HepG2 (cell line): ENCODE data around the gene PHACTR1. TPM values are rescaled to one million over a fixed set of nuclear protein-coding genes. Genes with fewer than 3 reads are reported as not detected.

Experiments used
- ATAC-seq: fragments of 200-7000 bp; cut with Tn5 transposase; 3 replicates; pipeline ENCODE4 v1.9.1; 2020; ENCODE audit warnings: mild to moderate bottlenecking, moderate library complexity
- BruUV-seq: library from RNA; stranded (reverse); fragments of 400-500 nt; replicated peaks from 2 replicates; lab custom pipeline; 2021; lab: Mats Ljungman, UMichigan
- CTCF ChIA-PET: fragments of 300-600 bp; formaldehyde crosslinking; extraction: SDS; loops from one replicate; lab custom pipeline; 2021; ENCODE audit warnings: low total read pairs, inconsistent platforms, low intra/inter-chr PET ratio; lab: Yijun Ruan, JAX
- POLR2A ChIA-PET: fragments of 350-600 bp; sonication (Branson Sonifier 250); formaldehyde crosslinking; loops from one replicate; lab custom pipeline; 2020; ENCODE audit warnings: antibody characterized with exemption, inconsistent platforms; lab: Yijun Ruan, JAX
- DNase-seq: peaks from one replicate; pipeline ENCODE4 v3.0.0-alpha.2; 2015; ENCODE audit warnings: low spot score
- FAIRE-seq: peaks from 3 replicates; lab custom pipeline; 2011; peaks lifted over from hg19 to GRCh38; lab: Jason Lieb, UNC
- H2AFZ ChIP-seq: one replicate; pipeline ENCODE4 v1.6.1; 2011; ENCODE audit warnings: low read length, inconsistent platforms
- H3K27ac ChIP-seq: fragments of 300-600 bp; 3 replicates; pipeline ENCODE4 v1.8.0; 2011; ENCODE audit warnings: mixed run types, mild to moderate bottlenecking, mixed read lengths, low read length, inconsistent platforms; ENCODE audit not compliant: insufficient read depth; ENCODE audit errors: extremely low read length
- H3K27me3 ChIP-seq, 2 experiments: fragments of 200-600 bp in 1 of 2; 2 replicates in 1 of 2; 3 replicates in 1 of 2; pipeline versions ENCODE4 v1.6.0 to v1.8.0; 2011; ENCODE audit warnings: low read length in 2 of 2, mild to moderate bottlenecking in 2 of 2, moderate library complexity in 2 of 2, inconsistent platforms in 1 of 2; ENCODE audit not compliant: insufficient read depth in 2 of 2, control insufficient read depth in 1 of 2
- H3K36me3 ChIP-seq, 2 experiments: fragments of 200-600 bp in 1 of 2; replicated peaks in 1 of 2; 2 replicates in 1 of 2; 3 replicates in 1 of 2; pipeline versions ENCODE4 v1.5.1 to v1.8.0; 2011; ENCODE audit warnings: low read length in 2 of 2, inconsistent platforms in 1 of 2; ENCODE audit not compliant: insufficient read depth in 2 of 2, control insufficient read depth in 1 of 2
- H3K4me1 ChIP-seq: 2 replicates; pipeline ENCODE4 v1.5.1; 2012; ENCODE audit warnings: low read length, inconsistent platforms; ENCODE audit not compliant: insufficient read depth
- H3K4me2 ChIP-seq: 2 replicates; pipeline ENCODE4 v1.6.0; 2011; ENCODE audit warnings: low read depth, low read length, inconsistent platforms
- H3K4me3 ChIP-seq, 3 experiments: fragments of 200-600 bp in 1 of 3; sonication (generic), shearing (Covaris generic) in 1 of 3; replicated peaks in 1 of 3; 2 replicates each; pipeline ENCODE4 v1.5.1; 2011 to 2016; ENCODE audit warnings: low read length in 3 of 3, inconsistent platforms in 2 of 3, low read depth in 2 of 3, mild to moderate bottlenecking in 2 of 3, control low read depth in 1 of 3, mixed read lengths in 1 of 3; ENCODE audit not compliant: insufficient read depth in 1 of 3
- H3K79me2 ChIP-seq: one replicate; pipeline ENCODE4 v1.6.1; 2011; ENCODE audit warnings: low read length, inconsistent platforms; ENCODE audit not compliant: insufficient read depth
- H3K9ac ChIP-seq: 2 replicates; pipeline ENCODE4 v1.6.0; 2011; ENCODE audit warnings: mild to moderate bottlenecking, low read depth, low read length, inconsistent platforms; ENCODE audit not compliant: insufficient read depth
- H3K9me3 ChIP-seq: 2 replicates; pipeline ENCODE4 v1.5.1; 2012; ENCODE audit warnings: mild to moderate bottlenecking, low read length
- H4K20me1 ChIP-seq: 2 replicates; pipeline ENCODE4 v1.6.0; 2011; ENCODE audit warnings: inconsistent platforms, mild to moderate bottlenecking, low read length, moderate library complexity; ENCODE audit not compliant: insufficient read depth
- ASH2L ChIP-seq: fragments of 300-600, 200-600 bp; sonication (generic); IDR thresholded peaks from 2 replicates; pipeline ENCODE4 v1.7.0; 2017; ENCODE audit warnings: low read depth, mild to moderate bottlenecking, moderate library complexity, mixed read lengths, low read length; ENCODE audit not compliant: insufficient read length
- ELF1 ChIP-seq: sonication (generic); formaldehyde crosslinking; IDR thresholded peaks from 2 replicates; pipeline ENCODE4 v1.4.0; 2020; ENCODE audit warnings: missing genetic modification reagents
- JDP2 ChIP-seq: sonication (generic); formaldehyde crosslinking; IDR thresholded peaks from 2 replicates; pipeline ENCODE4 v1.8.1; 2022; ENCODE audit warnings: missing genetic modification reagents, borderline replicate concordance
- MATR3 ChIP-seq: sonication (generic); formaldehyde crosslinking; IDR thresholded peaks from 2 replicates; pipeline ENCODE4 v1.4.0; 2020; ENCODE audit warnings: missing genetic modification reagents
- RFX3 ChIP-seq: IDR thresholded peaks from 2 replicates; pipeline ENCODE4 v1.6.1; 2016; ENCODE audit warnings: missing biosample characterization, missing genetic modification reagents
- SMYD3 ChIP-seq: sonication (generic); formaldehyde crosslinking; IDR thresholded peaks from 2 replicates; pipeline ENCODE4 v1.8.1; 2023; ENCODE audit warnings: mild to moderate bottlenecking, missing genetic modification reagents
- ZNF746 ChIP-seq: sonication (generic); formaldehyde crosslinking; IDR thresholded peaks from 2 replicates; pipeline ENCODE4 v1.8.0; 2022; ENCODE audit warnings: mild to moderate bottlenecking, missing genetic modification reagents
- in situ Hi-C: cut with HindIII; loops from 2 replicates; pipeline ENCODE4 v1.10.0; 2017; ENCODE audit warnings: low pct_unique_long_range_greater_than_20kb; ENCODE audit not compliant: extremely low pct_ligation_motif_present
- intact Hi-C: fragments of 100-400 bp; cut with micrococcal nuclease; formaldehyde crosslinking; loops from one replicate; pipeline ENCODE4 v1.10.0; 2022; ENCODE audit not compliant: unreplicated experiment
- polyA plus RNA-seq, 8 experiments: library from polyadenylated mRNA; depleted of rRNA in 3 of 8; stranded (reverse) in 7 of 8; unstranded in 1 of 8; fragments of >200 nt; fragmentation: Illumina TruSeq in 4 of 8; extraction: Trizol in 4 of 8; gene quantifications; 2 replicates each; pipeline versions ENCODE4 v1.2.1 to v1.2.3, GENCODE V29; 2011 to 2016; ENCODE audit warnings: low read depth in 4 of 8, missing spikeins in 1 of 8, mixed read lengths in 1 of 8; ENCODE audit not compliant: insufficient read depth in 1 of 8
- total RNA-seq, 5 experiments: library from RNA; depleted of rRNA; stranded (reverse); fragments of >200 nt; fragmentation: Illumina TruSeq; extraction: Trizol; gene quantifications; 2 replicates each; pipeline ENCODE4 v1.2.3, GENCODE V29; 2016; ENCODE audit warnings: low read depth in 1 of 5
- TF ChIP-seq, protein P1 (sequence below): sonication (generic); formaldehyde crosslinking; IDR thresholded peaks from 2 replicates; pipeline ENCODE4 v1.4.0; 2020; ENCODE audit warnings: missing genetic modification reagents
- TF ChIP-seq, protein P2 (sequence below): sonication (generic); formaldehyde crosslinking; IDR thresholded peaks from 2 replicates; pipeline ENCODE4 v1.9.0; 2022; ENCODE audit warnings: low read depth, missing genetic modification reagents
- TF ChIP-seq, protein P3 (sequence below), 2 experiments: fragments of 450-650 bp in 1 of 2; sonication (generic) in 1 of 2; formaldehyde crosslinking in 1 of 2; IDR thresholded peaks; 2 replicates each; pipeline versions ENCODE4 v1.6.1 to v1.8.0; 2016 to 2022; ENCODE audit warnings: antibody characterized with exemption in 1 of 2, mild to moderate bottlenecking in 1 of 2, missing genetic modification reagents in 1 of 2

The PHACTR1 gene
- total and polyA plus RNA-seq, 2 of the 13 experiments (the other 11 are each of a cell fraction or from before 2014, with no cell fraction given) = 0.09 TPM; not detected in 1

DNA sequence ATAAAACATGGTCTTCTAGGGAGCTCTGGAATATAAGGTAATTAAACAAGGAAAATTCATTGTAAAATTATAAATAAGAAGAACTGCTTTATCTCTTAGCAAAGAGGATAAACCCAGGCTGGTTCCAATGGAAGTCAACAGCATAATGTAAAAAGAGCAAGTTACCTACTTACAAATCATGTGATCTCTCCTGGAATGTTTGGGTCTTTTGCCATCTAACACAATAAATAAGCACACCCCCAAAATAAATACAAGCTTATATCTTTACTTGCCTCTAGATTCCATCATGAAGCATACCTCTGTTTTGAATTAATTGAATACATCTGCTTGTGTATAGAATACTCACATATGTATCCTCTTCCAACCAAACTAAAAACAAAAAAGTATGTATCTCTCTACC lies 2.5 kb upstream of the PHACTR1 start:
- no peak for FAIRE-seq
- ATAC-seq = no peak
- no peaks in the 10 kb centered on the region for H3K79me2 ChIP-seq
- no peaks in the 10 kb centered on the region for H3K36me3 ChIP-seq
- TF ChIP-seq ZNF746 (CRISPR knock-in tag) = no peak
- TF ChIP-seq RFX3 (CRISPR knock-in tag) = no peak
- no peak for TF ChIP-seq JDP2
- TF ChIP-seq ELF1 (CRISPR knock-in tag) = no peak
- TF ChIP-seq, protein P1, sequence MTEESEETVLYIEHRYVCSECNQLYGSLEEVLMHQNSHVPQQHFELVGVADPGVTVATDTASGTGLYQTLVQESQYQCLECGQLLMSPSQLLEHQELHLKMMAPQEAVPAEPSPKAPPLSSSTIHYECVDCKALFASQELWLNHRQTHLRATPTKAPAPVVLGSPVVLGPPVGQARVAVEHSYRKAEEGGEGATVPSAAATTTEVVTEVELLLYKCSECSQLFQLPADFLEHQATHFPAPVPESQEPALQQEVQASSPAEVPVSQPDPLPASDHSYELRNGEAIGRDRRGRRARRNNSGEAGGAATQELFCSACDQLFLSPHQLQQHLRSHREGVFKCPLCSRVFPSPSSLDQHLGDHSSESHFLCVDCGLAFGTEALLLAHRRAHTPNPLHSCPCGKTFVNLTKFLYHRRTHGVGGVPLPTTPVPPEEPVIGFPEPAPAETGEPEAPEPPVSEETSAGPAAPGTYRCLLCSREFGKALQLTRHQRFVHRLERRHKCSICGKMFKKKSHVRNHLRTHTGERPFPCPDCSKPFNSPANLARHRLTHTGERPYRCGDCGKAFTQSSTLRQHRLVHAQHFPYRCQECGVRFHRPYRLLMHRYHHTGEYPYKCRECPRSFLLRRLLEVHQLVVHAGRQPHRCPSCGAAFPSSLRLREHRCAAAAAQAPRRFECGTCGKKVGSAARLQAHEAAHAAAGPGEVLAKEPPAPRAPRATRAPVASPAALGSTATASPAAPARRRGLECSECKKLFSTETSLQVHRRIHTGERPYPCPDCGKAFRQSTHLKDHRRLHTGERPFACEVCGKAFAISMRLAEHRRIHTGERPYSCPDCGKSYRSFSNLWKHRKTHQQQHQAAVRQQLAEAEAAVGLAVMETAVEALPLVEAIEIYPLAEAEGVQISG (CRISPR knock-in tag) = no peak
- TF ChIP-seq, protein P2, sequence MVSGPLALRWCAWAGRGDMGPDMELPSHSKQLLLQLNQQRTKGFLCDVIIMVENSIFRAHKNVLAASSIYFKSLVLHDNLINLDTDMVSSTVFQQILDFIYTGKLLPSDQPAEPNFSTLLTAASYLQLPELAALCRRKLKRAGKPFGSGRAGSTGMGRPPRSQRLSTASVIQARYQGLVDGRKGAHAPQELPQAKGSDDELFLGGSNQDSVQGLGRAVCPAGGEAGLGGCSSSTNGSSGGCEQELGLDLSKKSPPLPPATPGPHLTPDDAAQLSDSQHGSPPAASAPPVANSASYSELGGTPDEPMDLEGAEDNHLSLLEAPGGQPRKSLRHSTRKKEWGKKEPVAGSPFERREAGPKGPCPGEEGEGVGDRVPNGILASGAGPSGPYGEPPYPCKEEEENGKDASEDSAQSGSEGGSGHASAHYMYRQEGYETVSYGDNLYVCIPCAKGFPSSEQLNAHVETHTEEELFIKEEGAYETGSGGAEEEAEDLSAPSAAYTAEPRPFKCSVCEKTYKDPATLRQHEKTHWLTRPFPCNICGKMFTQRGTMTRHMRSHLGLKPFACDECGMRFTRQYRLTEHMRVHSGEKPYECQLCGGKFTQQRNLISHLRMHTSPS = no peak
- TF ChIP-seq MATR3 (CRISPR knock-in tag) = no peak
- TF ChIP-seq, protein P3, sequence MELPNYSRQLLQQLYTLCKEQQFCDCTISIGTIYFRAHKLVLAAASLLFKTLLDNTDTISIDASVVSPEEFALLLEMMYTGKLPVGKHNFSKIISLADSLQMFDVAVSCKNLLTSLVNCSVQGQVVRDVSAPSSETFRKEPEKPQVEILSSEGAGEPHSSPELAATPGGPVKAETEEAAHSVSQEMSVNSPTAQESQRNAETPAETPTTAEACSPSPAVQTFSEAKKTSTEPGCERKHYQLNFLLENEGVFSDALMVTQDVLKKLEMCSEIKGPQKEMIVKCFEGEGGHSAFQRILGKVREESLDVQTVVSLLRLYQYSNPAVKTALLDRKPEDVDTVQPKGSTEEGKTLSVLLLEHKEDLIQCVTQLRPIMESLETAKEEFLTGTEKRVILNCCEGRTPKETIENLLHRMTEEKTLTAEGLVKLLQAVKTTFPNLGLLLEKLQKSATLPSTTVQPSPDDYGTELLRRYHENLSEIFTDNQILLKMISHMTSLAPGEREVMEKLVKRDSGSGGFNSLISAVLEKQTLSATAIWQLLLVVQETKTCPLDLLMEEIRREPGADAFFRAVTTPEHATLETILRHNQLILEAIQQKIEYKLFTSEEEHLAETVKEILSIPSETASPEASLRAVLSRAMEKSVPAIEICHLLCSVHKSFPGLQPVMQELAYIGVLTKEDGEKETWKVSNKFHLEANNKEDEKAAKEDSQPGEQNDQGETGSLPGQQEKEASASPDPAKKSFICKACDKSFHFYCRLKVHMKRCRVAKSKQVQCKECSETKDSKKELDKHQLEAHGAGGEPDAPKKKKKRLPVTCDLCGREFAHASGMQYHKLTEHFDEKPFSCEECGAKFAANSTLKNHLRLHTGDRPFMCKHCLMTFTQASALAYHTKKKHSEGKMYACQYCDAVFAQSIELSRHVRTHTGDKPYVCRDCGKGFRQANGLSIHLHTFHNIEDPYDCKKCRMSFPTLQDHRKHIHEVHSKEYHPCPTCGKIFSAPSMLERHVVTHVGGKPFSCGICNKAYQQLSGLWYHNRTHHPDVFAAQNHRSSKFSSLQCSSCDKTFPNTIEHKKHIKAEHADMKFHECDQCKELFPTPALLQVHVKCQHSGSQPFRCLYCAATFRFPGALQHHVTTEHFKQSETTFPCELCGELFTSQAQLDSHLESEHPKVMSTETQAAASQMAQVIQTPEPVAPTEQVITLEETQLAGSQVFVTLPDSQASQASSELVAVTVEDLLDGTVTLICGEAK (IDR thresholded peaks at IDR 0.05) = no peak
- TF ChIP-seq, protein P3 (CRISPR knock-in tag; IDR thresholded peaks at IDR 0.05) = no peak
- no peak for TF ChIP-seq SMYD3 (CRISPR knock-in tag)
- TF ChIP-seq ASH2L = no peak
- H4K20me1 ChIP-seq = no peaks in the 10 kb centered on the region
- intact Hi-C loops = no loop called here
- ChIA-PET CTCF (no interaction called here), POLR2A (no interaction called here)
- H3K4me3 ChIP-seq = no peak overlapping the region
- in situ Hi-C loops = no loop called here
- no peak for DNase-seq
- H3K27me3 ChIP-seq = peaks cover 0 to 2% of the 10 kb centered on the region in 2 experiments; a peak in 1 of 5 replicates
- H2AFZ ChIP-seq = no peak overlapping the region
- H3K4me1 ChIP-seq = no peaks in the 10 kb centered on the region
- no peak overlapping the region for H3K27ac ChIP-seq
- no peaks in the 10 kb centered on the region for H3K9me3 ChIP-seq
- no TSS peak for BruUV-seq
- no peak overlapping the region for H3K4me2 ChIP-seq
- no peak overlapping the region for H3K9ac ChIP-seq
